NCI-H2107 (cell line): ENCODE results near the gene TF.
"Not testable (repeated sequence)": the region's sequence is repeated elsewhere in the genome, so short reads cannot be mapped to it uniquely, and the experiment has no call there.

ENCODE experiments used
- DNase-seq: peaks from one replicate; lab custom pipeline; 2025; lab: John Stamatoyannopoulos, UW

TF gene

GRCh38 chr3:133765256-133765655, 19.1 kb downstream of the TF start:
- no peak for DNase-seq

DNA sequence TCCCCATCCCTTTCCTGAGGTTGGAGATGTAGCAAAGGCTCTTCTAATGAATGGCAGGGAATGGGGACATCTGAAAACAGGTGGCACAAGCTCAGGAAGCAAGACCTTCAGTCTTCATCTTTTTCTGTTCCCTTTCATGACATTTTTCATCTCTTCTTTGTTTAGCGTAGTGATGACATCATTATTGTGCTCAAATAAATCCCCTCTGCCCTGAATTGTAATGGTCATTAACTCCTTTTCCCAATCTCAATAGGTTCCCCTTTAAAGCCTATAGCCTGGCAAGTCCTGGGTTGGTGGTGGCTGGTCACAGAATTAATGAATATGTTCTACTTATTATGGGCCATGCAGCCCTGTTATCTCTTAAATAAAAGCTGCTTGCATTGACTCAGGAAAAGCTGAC, 21.4 kb downstream of the TF start:
- no peak for DNase-seq

DNA sequence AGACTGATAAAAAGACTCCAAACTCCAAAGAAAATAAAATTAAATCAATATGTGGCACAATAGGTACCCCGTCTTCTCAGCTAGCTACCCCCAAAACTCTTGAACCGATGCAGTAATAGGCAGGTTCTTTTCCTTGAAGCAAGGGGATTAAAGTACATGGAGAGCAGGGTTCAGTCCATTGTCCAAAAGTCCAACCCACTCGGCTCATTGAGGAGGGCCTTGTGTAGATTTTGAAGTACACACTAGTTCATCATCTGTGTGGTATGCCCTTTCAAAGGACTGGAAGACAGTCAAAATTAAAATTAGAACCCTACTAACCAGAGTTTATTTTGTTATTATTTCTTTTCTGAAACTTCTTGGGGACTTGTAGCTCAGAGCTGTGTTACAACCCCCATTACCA, 23.3 kb downstream of the TF start:
- DNase-seq: no peak

- no peak for DNase-seq
Observed at GRCh38 chr3:133773732-133774131, 27.5 kb downstream of the TF start.

DNA sequence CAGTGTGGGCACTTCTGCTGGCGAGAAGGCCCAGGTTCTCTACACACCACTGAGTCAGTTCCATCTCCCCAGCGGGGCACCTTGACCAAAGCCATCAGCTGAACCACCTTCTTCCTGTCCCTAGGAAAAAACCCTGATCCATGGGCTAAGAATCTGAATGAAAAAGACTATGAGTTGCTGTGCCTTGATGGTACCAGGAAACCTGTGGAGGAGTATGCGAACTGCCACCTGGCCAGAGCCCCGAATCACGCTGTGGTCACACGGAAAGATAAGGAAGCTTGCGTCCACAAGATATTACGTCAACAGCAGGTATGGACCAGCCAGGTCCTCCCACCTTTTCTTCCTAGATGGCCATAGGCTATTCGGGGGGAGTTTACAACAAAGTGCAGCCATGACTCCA, 29.1 kb downstream of the TF start:
- DNase-seq: no peak

- DNase-seq: no peak
Observed at GRCh38 chr3:133775835-133776234, 29.6 kb downstream of the TF start.

GRCh38 chr3:133776794-133777438, 30.7 kb downstream of the TF start:
- DNase-seq: no peak

DNA sequence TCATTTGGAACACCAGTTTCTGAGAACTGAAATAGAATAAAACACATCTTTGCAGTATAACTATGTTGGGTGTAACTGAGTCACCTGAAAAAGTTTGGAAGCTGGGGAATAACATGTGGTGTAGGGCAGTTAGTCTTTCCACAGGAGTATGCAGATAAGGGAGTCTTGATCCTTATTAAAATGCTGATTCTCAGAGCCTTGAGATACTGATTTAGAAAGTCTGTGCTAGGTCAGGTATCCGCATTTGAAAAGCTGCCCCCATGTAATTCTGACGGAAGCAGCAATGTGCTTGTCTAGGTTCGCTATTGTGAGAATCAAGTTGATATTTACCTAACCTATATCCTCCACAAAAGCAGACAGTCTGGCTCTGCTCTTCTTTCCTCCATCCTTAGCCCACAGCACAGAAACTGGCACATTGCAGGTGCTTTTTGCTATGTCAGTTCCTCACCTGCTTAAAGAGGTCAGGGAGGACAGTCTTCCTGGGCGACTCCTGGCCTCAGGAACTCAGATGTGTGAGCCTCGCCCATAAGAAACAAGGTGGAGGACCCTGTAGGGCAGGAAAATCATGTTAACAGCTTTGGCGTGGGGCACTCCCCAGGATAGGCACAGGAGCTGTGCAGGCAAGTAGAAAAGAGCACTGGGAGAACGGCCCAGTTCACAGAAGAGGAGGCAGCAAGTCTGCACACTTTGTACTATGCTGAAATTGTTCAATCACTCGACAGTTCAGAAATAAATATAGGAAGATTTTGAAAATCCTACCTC, 31.8 kb downstream of the TF start:
- no peak for DNase-seq

DNA sequence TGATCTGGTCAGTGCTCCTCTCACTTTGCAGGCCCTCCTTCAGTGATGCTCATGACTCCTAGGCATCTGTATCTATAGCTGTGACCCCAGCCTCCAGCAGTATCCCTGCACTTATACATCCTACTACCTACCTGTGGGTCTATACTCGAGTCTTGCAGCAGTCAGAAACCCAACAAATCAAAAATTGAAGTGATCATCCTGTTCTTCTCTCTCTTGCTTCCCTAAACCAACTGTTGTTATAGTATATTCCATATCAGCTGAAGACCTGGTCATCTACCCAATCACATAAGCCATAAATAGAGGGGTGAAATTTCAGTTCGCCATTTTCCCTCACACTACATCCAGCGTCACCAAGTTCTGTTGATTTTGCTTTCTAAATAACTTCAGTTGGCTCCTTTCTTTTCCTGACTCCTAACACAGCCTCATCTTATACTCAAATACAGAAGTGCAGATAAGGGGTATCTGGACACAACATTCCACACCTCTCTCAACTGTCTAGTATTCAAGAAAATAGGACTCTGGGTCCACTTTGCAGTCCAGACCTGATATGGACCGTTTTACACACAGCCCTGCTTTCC, 33.5 kb downstream of the TF start:
- no peak for DNase-seq

- not testable (repeated sequence) for DNase-seq
Observed at GRCh38 chr3:133780756-133781155, 34.6 kb downstream of the TF start.

GRCh38 chr3:133781570-133781969, 35.4 kb downstream of the TF start:
- no peak for DNase-seq

GRCh38 chr3:133782454-133782853, 36.3 kb downstream of the TF start:
- DNase-seq: no peak

DNA sequence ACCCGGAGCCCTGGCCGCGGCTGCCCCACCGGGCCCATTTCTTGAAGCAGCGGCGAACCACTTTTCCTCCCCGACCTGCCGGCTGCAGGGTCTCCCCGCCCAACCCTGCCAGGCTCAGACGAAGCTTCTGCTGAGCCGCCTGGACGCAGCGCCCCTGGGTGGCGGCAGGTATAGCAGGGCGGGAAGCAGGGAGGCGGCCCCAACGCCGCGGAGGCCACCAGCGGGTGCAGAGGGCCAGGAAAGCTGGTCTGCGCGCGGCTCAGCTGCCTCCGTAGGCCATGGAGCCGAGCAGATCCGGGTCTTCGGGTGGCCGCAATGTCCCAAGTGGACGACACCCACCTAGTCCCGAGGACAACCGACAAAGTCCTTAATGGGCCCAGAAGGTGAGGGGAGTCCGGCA, 37.6 kb downstream of the TF start:
- no peak for DNase-seq

DNA sequence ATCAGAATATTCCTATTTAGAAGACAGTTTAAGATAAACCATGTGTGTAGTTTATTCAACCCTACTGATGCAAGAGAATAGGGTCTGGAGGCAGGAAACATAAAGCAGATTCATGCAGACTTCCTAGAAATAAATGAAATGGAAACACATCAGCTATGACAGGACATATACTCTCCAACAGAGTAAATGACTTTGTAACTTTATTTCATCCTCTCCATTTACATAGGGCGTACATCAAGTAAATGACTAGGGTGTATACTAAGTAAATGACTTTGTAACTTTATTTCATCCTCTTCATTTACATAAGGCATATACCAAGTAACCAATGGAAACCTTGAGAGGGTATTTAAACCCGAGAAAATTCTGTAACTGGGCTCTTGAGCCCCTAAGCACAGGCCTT, 41.8 kb downstream of the TF start:
- DNase-seq: no peak

GRCh38 chr3:133792171-133792763, 46.1 kb downstream of the TF start:
- DNase-seq: no peak

DNA sequence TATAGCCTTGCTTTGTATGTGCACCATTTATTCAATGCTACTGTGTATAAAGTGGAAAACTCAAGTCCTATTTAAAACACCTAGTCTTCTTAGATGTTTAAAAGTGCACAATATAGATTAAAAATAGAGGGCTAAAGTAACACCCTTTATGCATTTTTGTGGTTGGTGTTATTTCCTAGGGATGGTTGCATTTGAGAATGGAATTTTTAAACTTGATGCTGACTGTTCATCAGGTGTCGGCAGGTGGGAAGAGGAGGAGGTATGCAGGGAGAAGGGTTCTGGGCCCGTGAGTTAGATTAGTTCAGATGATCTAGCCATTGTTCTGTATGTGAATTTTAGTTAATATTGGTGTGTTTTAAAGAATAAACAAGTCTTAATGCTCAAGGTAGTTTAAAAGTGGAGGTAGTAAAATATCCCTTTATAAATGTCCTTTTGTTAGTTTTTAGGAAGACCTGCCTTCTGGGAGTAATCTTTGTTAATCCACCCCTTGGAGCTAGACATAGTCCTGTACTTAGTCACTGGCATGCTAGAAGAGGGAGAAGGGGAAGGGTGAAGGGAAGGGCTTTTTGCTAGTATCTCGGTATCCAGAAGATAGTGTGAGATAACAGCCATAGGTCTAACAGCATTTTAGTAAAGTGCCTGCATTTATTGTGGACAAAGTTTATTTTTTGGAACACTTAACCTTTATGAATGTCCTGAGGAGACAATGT, 51.4 kb downstream of the TF start:
- DNase-seq: no peak

- no peak for DNase-seq
Observed at GRCh38 chr3:133799794-133800585, 53.8 kb downstream of the TF start.

DNA sequence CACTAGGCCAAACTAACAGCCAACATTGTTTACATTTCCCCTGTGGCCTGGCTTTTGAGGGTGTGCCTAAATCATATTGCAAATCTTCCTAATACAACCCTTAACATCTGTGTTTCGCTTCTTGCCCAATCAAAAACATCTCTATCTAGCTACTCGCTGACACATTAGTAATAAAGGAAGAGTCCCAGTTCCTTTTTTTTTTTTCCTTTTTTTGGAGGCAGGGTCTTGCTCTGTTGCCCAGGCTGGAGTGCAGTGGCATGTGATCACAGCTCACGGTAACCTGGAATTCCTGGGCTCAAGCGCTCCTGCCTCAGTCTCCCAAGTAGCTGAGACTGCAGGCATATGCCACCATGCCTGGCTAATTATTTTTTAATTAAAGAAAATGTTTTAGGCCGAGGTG, 57.3 kb downstream of the TF start:
- no peak for DNase-seq

GRCh38 chr3:133804896-133805295, 58.7 kb downstream of the TF start:
- no peak for DNase-seq

DNA sequence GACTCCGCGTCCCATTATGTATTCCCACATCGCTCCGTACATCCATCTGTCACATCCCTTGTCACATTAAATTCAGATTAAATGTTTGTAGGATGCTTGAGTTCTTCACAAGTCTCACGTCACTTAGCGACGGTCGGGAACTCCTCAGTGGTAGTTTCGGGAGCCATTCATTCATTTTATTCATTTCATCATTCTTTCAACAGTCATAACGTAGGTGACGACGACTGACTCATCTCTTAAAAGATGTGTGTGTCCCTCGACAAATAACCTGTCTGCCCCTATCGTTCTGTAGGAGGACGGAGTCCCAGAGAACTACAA, 59.1 kb downstream of the TF start:
- no peak for DNase-seq

DNA sequence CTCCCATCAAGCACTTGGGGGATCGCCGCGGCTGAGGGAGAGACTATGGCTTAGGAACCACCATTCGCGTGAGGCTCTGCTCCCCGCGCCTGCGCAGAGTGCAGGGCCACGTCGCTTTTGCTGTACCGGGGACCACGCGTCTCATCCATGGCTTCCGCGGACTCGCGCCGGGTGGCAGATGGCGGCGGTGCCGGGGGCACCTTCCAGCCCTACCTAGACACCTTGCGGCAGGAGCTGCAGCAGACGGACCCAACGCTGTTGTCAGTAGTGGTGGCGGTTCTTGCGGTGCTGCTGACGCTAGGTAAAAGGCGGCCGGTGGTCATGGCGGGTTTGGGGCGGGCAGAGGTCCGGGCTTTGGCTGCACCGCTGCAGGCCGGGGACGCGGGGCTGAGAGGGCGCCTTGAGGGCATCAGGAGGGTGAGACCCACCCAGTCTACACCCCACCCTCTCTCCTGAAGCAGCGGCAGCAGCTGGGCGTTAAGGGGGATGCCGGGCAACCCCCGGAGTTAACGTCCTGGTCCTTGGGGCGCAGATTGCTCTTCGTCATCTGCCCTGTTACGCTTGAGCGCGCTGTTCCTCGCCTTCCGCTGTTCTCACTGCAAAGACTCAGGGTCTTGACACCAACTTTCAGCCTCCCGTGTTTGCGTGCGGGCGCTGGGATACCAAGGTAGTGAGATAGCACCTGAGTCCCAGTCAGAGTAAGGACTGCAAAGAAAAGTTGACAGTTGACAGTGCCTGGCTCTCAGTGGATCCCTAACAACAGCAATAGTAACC, 59.7 kb downstream of the TF start, which contains the start of gene SRPRB:
Gene SRPRB, plus strand, starts transcription at position 114 of the 774 bp plus-strand sequence. Its CDS starts 34 bp downstream, at position 148.
- peak; percentile 92 for DNase-seq
